ENCODE data around the gene TATDN2.

TATDN2 gene

GRCh38 chr3:10281951-10282350 lies 33.7 kb downstream of the TATDN2 start:
- no peak for TF ChIP-seq CTCF (IDR thresholded peaks at IDR 0.05; ENCODE audit: control insufficient read depth, insufficient read depth, low read depth, low read length, missing control alignments)
- DNase-seq (ENCODE audit: low read depth), result no peak

GRCh38 chr3:10283638-10284037 lies 35.4 kb downstream of the TATDN2 start:
- no peak for DNase-seq (ENCODE audit: low read depth)

More at GRCh38 chr3:10281951-10282350, 33.7 kb downstream of the TATDN2 start:
- no peak overlapping the region for H3K4me3 ChIP-seq (ENCODE audit: control insufficient read depth, low read depth, low read length)

GRCh38 chr3:10284496-10284895 lies 36.2 kb downstream of the TATDN2 start:
- no peak overlapping the region for H3K4me3 ChIP-seq (ENCODE audit: control insufficient read depth, low read depth, low read length)
- no peak for DNase-seq (ENCODE audit: low read depth)
- no peak for TF ChIP-seq CTCF (IDR thresholded peaks at IDR 0.05; ENCODE audit: control insufficient read depth, insufficient read depth, low read depth, low read length, missing control alignments)

More at GRCh38 chr3:10283638-10284037, 35.4 kb downstream of the TATDN2 start:
- no peak overlapping the region for H3K4me3 ChIP-seq (ENCODE audit: control insufficient read depth, low read depth, low read length)
- no peak for TF ChIP-seq CTCF (IDR thresholded peaks at IDR 0.05; ENCODE audit: control insufficient read depth, insufficient read depth, low read depth, low read length, missing control alignments)

GRCh38 chr3:10285272-10286132 lies 37.2 kb downstream of the TATDN2 start:
- DNase-seq (ENCODE audit: low read depth), result no peak
- no peak overlapping the region for H3K4me3 ChIP-seq (ENCODE audit: control insufficient read depth, low read depth, low read length)
- no peak for TF ChIP-seq CTCF (IDR thresholded peaks at IDR 0.05; ENCODE audit: control insufficient read depth, insufficient read depth, low read depth, low read length, missing control alignments)

- no peak for DNase-seq (ENCODE audit: low read depth)
- H3K4me3 ChIP-seq (ENCODE audit: control insufficient read depth, low read depth, low read length), result no peak overlapping the region
- TF ChIP-seq CTCF (IDR thresholded peaks at IDR 0.05; ENCODE audit: control insufficient read depth, insufficient read depth, low read depth, low read length, missing control alignments), result no peak
Measured at GRCh38 chr3:10286133-10286524, 37.9 kb downstream of the TATDN2 start.

- peak; percentile 59 for TF ChIP-seq CTCF (IDR thresholded peaks at IDR 0.05; ENCODE audit: control insufficient read depth, insufficient read depth, low read depth, low read length, missing control alignments)
- peak; percentile 46 for DNase-seq (ENCODE audit: low read depth)
- no peak overlapping the region for H3K4me3 ChIP-seq (ENCODE audit: control insufficient read depth, low read depth, low read length)
Measured at GRCh38 chr3:10286596-10287295, 38.5 kb downstream of the TATDN2 start.
